ENCODE measurements around the gene PTPRN2.

DNA sequence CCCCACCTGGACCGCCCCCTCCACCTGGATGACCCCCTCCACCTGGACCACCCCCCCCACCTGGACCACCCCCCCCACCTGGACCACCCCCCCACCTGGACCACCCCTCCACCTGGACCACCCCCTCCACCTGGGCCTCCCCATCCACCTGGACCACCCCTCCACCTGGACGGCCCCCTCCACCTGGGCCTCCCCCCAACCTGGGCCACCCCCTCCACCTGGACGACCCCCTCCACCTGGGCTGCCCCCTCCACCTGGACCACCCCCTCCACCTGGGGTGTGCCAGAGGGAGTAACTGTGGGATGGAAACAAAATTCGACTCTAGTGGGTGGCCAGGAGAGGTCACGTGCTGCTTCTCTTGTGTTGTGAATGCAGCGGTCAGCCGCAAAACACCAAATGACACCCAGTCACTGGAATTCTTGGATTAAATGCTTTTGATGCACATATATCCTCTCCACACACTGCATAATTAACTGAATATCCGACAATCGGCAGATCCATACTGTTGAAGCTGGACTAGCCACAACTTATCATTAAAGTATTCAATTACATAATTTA, 316.7 kb downstream of the PTPRN2 start:
- TF ChIP-seq, protein P1, sequence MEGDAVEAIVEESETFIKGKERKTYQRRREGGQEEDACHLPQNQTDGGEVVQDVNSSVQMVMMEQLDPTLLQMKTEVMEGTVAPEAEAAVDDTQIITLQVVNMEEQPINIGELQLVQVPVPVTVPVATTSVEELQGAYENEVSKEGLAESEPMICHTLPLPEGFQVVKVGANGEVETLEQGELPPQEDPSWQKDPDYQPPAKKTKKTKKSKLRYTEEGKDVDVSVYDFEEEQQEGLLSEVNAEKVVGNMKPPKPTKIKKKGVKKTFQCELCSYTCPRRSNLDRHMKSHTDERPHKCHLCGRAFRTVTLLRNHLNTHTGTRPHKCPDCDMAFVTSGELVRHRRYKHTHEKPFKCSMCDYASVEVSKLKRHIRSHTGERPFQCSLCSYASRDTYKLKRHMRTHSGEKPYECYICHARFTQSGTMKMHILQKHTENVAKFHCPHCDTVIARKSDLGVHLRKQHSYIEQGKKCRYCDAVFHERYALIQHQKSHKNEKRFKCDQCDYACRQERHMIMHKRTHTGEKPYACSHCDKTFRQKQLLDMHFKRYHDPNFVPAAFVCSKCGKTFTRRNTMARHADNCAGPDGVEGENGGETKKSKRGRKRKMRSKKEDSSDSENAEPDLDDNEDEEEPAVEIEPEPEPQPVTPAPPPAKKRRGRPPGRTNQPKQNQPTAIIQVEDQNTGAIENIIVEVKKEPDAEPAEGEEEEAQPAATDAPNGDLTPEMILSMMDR (IDR thresholded peaks at IDR 0.05), result no peak
- no peak for TF ChIP-seq POLR2A (IDR thresholded peaks at IDR 0.05)
